ENCODE measurements around the gene BOD1L1.

GRCh38 chr4:13559413-13559812 is 68.1 kb downstream of the BOD1L1 start:
- TF ChIP-seq CTCF (IDR thresholded peaks at IDR 0.05): no peak
- TF ChIP-seq POLR2AphosphoS5 (IDR thresholded peaks at IDR 0.05; ENCODE audit: low read depth, low read length): no peak
- no peak for TF ChIP-seq SIN3A (IDR thresholded peaks at IDR 0.05; ENCODE audit: borderline replicate concordance, insufficient read depth, low read depth, low read length)
- TF ChIP-seq REST (IDR thresholded peaks at IDR 0.05; ENCODE audit: insufficient read depth in 1 of 2, low read depth in 2 of 2, low read length in 1 of 2): no peak
- no peak for TF ChIP-seq TCF7L2 (IDR thresholded peaks at IDR 0.05; ENCODE audit: low read depth, low read length)
